ENCODE data around the gene CEP290. TPM values are rescaled to one million over a fixed set of nuclear protein-coding genes. Genes with fewer than 3 reads are reported as not detected.

Gene CEP290
- total RNA-seq, 2 experiments from 2014 or later = 12.6 to 13.7 TPM

- H3K36me3 Mint-ChIP-seq (ENCODE audit: low read depth) = peaks cover 81% of the 10 kb centered on the region
These were observed 25.5 kb upstream of the CEP290 start for GRCh38 chr12:88167384-88167783.

GRCh38 chr12:88166179-88166578 lies 24.3 kb upstream of the CEP290 start:
- Mint-ChIP-seq H3K27me3 (no peaks in the 10 kb centered on the region), H3K36me3 (ENCODE audit: low read depth) (peaks cover 86% of the 10 kb centered on the region), H3K27ac (no peak overlapping the region), H3K9me3 (no peaks in the 10 kb centered on the region), H3K4me3 (no peak overlapping the region), H3K4me1 (ENCODE audit: low read depth) (no peaks in the 10 kb centered on the region)
- POLR2A ChIA-PET = interaction anchor here (1.0 kb wide), 1 partner anchor 15 kb away, joined by 3 read pairs; no protein-coding TSS in a partner anchor
- Histone ChIP-seq H3K27ac (ENCODE audit: low read depth in 1 of 2, low read length in 2 of 2) (no peak overlapping the region), H3K36me3 (ENCODE audit: insufficient read depth, low read length) (peaks cover 48% of the 10 kb centered on the region), H3K4me3 (ENCODE audit: low read length) (no peak overlapping the region), H3K9me3 (ENCODE audit: control insufficient read depth in 1 of 2, insufficient read depth in 1 of 2, low read length in 2 of 2) (no peaks in the 10 kb centered on the region), H3K27me3 (ENCODE audit: control insufficient read depth in 1 of 2, insufficient read depth in 2 of 2, low read length in 2 of 2) (no peaks in the 10 kb centered on the region), H3K4me1 (ENCODE audit: insufficient read depth, low read length) (no peaks in the 10 kb centered on the region)
- intact Hi-C loops (cut with DNase I, micrococcal nuclease) = no loop called here
- CTCF ChIA-PET = interaction anchor here (1.0 kb wide), 1 partner anchor 10 kb away, joined by 3 read pairs; no protein-coding TSS in a partner anchor
- TF ChIP-seq CTCF (IDR thresholded peaks at IDR 0.05) = no peak
- DNase-seq (no peak), ATAC-seq (ENCODE audit: poor library complexity) (no peak)

More at GRCh38 chr12:88167384-88167783, 25.5 kb upstream of the CEP290 start:
- Histone ChIP-seq H3K36me3 (ENCODE audit: insufficient read depth, low read length) (peaks cover 41% of the 10 kb centered on the region), H3K27me3 (ENCODE audit: control insufficient read depth in 1 of 2, insufficient read depth in 2 of 2, low read length in 2 of 2) (no peaks in the 10 kb centered on the region), H3K27ac (ENCODE audit: low read depth in 1 of 2, low read length in 2 of 2) (no peak overlapping the region), H3K4me3 (ENCODE audit: low read length) (no peak overlapping the region), H3K4me1 (ENCODE audit: insufficient read depth, low read length) (no peaks in the 10 kb centered on the region), H3K9me3 (ENCODE audit: control insufficient read depth in 1 of 2, insufficient read depth in 1 of 2, low read length in 2 of 2) (no peaks in the 10 kb centered on the region)
- ChIA-PET POLR2A (interaction anchor here (1.0 kb wide), 1 partner anchor 14 kb away, joined by 3 read pairs; no protein-coding TSS in a partner anchor), CTCF (interaction anchor here (1.0 kb wide), 1 partner anchor 8 kb away, joined by 3 read pairs; no protein-coding TSS in a partner anchor)
- intact Hi-C loops (cut with DNase I, micrococcal nuclease) = no loop called here
- Mint-ChIP-seq H3K27ac (no peak overlapping the region), H3K9me3 (no peaks in the 10 kb centered on the region), H3K4me3 (no peak overlapping the region), H3K4me1 (ENCODE audit: low read depth) (no peaks in the 10 kb centered on the region), H3K27me3 (no peaks in the 10 kb centered on the region)
- no peak for ATAC-seq (ENCODE audit: poor library complexity)
- no peak for DNase-seq
- TF ChIP-seq CTCF (IDR thresholded peaks at IDR 0.05) = no peak

GRCh38 chr12:88163371-88163770 lies 21.5 kb upstream of the CEP290 start:
- no peaks in the 10 kb centered on the region for H3K9me3 ChIP-seq (ENCODE audit: control insufficient read depth in 1 of 2, insufficient read depth in 1 of 2, low read length in 2 of 2)
- peaks cover 51% of the 10 kb centered on the region for H3K36me3 ChIP-seq (ENCODE audit: insufficient read depth, low read length)
- H3K4me3 ChIP-seq (ENCODE audit: low read length) = no peak overlapping the region
- ATAC-seq (ENCODE audit: poor library complexity) (no peak), DNase-seq (no peak)
- Mint-ChIP-seq H3K4me3 (no peak overlapping the region), H3K36me3 (ENCODE audit: low read depth) (peaks cover 68% of the 10 kb centered on the region), H3K4me1 (ENCODE audit: low read depth) (no peaks in the 10 kb centered on the region), H3K9me3 (no peaks in the 10 kb centered on the region), H3K27ac (no peak overlapping the region), H3K27me3 (no peaks in the 10 kb centered on the region)
- no peaks in the 10 kb centered on the region for H3K4me1 ChIP-seq (ENCODE audit: insufficient read depth, low read length)
- CTCF ChIA-PET = no interaction called here
- H3K27ac ChIP-seq (ENCODE audit: low read depth in 1 of 2, low read length in 2 of 2) = no peak overlapping the region
- no peaks in the 10 kb centered on the region for H3K27me3 ChIP-seq (ENCODE audit: control insufficient read depth in 1 of 2, insufficient read depth in 2 of 2, low read length in 2 of 2)
- POLR2A ChIA-PET = no interaction called here
- intact Hi-C loops (cut with DNase I, micrococcal nuclease) = no loop called here
- TF ChIP-seq CTCF (IDR thresholded peaks at IDR 0.05) = no peak

Measured in CD4-positive, alpha-beta T cell (primary cell).